Epithelial cell of esophagus (primary cell): ENCODE measurements around the gene OSBPL9.

ENCODE experiments used
- DNase-seq: peaks from one replicate; pipeline ENCODE4 v3.0.0; 2010; ENCODE audit warnings: low read depth
- H3K4me3 ChIP-seq: 2 replicates; pipeline ENCODE4 v1.5.1; 2011; ENCODE audit warnings: mild to moderate bottlenecking, low read length, control low read depth
- CTCF ChIP-seq: IDR thresholded peaks from 2 replicates; pipeline ENCODE4 v1.5.1; 2011; ENCODE audit warnings: low read depth, mild to moderate bottlenecking, low read length, control low read depth, inconsistent platforms; ENCODE audit not compliant: insufficient read depth; ENCODE audit errors: missing control alignments

Gene OSBPL9

GRCh38 chr1:51744506-51745303, 127.8 kb downstream of the OSBPL9 start:
- no peak for TF ChIP-seq CTCF
- DNase-seq = no peak
- H3K4me3 ChIP-seq = no peak overlapping the region

- no peak overlapping the region for H3K4me3 ChIP-seq
- no peak for TF ChIP-seq CTCF
- DNase-seq = no peak
Observed at GRCh38 chr1:51745304-51745570, 128.3 kb downstream of the OSBPL9 start.

GRCh38 chr1:51749151-51749550, 132.3 kb downstream of the OSBPL9 start:
- DNase-seq = no peak
- TF ChIP-seq CTCF = no peak

GRCh38 chr1:51750218-51750617, 133.3 kb downstream of the OSBPL9 start:
- no peak for DNase-seq
- no peak for TF ChIP-seq CTCF
- no peak overlapping the region for H3K4me3 ChIP-seq

More at GRCh38 chr1:51749151-51749550, 132.3 kb downstream of the OSBPL9 start:
- no peak overlapping the region for H3K4me3 ChIP-seq

- no peak overlapping the region for H3K4me3 ChIP-seq
- DNase-seq = peak; percentile 70
- no peak for TF ChIP-seq CTCF
Observed at GRCh38 chr1:51750729-51751128, 133.8 kb downstream of the OSBPL9 start.

- DNase-seq = no peak
Observed at GRCh38 chr1:51752073-51752948, 135.4 kb downstream of the OSBPL9 start.

More at GRCh38 chr1:51752073-51752948, 135.4 kb downstream of the OSBPL9 start:
- TF ChIP-seq CTCF = no peak
- no peak overlapping the region for H3K4me3 ChIP-seq
